HG03442 (cell line): ENCODE measurements around the gene SPACA4.

Experiments used
- ATAC-seq: cut with Tn5 transposase; IDR thresholded peaks from one replicate; pipeline ENCODE4 v1.9.1; 2021; ENCODE audit warnings: mild to moderate bottlenecking, moderate library complexity; ENCODE audit not compliant: unreplicated experiment

The SPACA4 gene

DNA sequence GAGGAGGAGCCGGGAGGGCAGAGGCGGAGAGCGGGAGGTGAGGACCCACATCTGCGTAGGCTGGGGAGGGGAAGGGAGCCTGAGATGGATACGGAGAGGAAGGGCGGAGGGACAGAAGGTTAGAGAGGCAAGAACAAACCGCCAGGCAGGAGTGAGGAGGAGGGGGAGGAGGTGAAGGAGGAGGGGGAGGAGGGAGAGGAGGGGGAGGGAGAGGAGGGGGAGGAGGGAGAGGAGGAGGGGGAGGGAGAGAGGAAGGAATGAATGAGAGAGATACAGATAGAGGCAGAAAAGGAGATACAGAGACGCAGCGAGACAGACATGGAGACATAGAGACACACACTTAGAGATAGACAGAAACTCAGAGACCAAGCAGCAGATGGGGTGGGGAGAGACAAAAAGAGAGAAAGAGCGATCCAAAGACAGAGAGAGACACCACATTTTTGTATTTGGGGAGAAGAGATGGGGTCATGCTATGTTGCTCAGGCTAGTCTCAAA is 40.2 kb downstream of the SPACA4 start:
- no peak for ATAC-seq

DNA sequence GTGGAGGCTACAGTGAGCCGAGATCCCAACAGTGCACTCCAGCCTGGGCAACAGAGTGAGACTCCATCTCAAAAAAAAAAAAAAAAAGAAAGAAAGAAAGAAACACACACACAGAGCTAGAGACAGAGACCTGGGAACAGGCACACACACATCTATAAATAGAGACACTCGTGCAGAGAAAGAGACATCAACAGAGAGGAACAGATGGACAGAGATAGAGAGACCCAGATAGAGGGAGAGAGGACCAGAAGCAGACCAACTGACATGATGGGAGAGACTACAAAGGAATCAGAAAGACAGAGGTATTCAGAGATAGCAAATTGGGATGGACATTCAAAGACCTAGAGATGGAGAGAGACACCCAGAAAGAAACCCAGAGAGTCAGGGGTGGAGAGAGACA is 41.6 kb downstream of the SPACA4 start:
- no peak for ATAC-seq

DNA sequence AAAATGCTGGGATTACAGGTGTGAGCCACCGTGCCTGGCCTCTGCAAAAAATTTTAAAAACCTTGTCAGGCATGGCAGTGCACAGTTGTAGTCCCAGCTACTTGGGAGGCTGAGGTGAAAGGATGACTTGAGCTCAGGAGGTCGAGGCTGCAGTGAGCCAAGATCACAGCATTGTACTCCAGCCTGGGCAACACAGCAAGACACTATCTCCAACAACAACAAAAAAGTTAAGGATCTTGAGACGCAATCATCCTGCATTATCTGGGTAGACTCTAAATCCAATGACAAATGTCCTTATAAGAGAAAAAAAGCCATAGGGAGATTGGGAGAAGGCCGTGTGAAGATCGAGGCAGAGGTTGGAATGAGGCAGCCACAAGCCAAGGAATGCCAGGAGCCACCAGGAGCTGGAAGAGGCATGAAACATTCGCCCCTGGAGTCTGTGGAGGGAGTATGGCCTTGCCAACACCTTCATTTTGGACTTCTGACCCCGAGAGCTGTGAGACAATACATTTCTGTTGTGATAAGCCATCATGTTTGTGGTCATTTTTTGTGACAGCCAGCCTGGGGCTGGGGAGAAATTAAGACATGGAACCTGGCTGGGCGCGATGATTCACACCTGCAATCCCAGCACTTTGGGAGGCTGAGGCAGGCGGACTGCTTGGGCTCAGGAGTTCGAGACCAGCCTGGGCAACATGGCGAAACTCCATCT is 44.6 kb downstream of the SPACA4 start:
- no peak for ATAC-seq

DNA sequence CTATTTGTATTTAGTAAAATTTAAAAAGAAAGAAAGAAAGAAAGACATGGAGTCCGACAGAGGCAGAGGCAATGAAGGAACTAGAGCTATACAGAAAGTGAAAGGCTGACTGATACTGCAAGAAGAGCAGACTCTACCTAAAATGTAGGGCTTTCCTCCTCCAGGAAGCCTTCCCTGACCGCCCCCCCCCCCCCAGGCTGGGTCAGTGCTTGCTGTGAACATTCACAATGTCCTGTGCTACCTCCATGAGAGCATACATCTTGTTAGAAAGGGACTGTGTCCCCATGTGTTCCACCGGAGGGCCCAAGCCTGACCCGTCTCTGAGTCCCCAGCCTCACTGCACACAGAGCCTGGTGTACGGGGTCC is 45.1 kb downstream of the SPACA4 start:
- ATAC-seq = no peak

DNA sequence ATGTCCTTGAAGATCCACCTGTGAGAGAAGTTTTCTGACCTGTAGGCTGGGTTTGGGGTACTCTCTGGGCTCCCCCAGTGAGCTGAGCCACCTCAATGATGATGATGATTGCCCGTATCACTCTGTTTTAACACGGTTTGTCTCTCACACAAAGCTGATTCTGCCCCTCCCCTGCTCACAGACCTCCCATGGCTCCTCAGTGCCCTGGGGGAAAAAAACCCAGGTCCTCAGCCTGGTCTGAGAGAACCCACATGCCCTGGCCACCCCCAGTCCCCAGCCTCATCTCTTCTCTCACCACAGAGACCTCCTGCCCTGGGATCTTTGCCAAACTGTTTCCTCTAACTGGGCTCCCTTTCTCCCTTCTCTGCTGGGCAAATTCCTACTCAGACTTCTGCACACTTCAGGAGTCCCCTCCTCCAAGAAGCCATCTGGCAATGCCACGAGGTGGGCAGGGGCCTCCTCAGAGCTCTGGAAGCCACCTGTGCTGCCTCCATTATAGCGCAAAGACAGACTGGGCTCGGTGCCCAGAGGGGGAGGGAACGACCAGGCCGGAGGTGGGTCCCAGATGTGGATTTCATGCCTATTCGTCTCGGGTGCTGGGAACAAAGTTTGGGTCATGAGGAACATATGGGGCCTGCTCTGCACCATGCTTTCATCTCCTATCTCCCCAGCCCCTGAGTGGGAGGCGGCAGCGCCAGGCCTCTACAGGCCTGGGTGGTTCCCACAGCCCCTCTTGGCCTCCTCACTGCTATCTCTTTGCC is 47.9 kb downstream of the SPACA4 start:
- ATAC-seq = no peak

DNA sequence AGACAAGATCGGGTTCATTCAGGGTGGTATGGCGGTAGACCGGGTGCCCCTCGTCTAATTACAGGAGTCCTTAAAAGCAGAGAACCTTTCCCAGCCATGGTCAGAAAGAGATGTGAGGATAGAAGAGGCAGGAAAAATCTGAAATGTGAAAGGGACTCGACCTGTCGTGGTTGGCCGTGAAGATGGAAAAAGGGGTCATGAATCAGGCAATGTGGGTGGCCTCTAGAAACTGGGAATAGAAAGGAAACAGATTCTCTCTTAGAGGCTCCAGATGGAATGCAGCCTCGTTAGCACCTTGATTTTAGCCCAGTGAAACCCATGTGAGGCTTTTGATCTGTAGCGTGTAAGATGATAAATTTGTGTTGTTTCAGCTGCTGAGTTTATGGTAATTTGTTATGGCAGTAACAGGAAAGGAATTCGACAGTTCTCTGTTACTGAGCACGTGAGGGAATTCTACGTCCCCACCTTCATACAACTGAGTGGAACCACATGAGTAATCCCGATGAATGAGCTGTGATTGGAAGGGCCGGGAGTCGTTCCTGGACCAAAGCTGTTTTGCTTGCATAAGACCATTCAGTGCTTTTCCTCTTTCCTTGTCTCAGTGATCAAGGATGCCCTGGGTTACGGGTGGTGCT is 50.4 kb downstream of the SPACA4 start:
- ATAC-seq = no peak
